Muscle of leg (tissue), 11 donors: ENCODE data around the gene CCDC148. TPM values are rescaled to one million over a fixed set of nuclear protein-coding genes. Genes with fewer than 3 reads are reported as not detected.
A peak's percentile ranks its signal among the peaks of the same experiment; 100 is the strongest.

Source experiments
- DNase-seq: peaks from one replicate; pipeline ENCODE4 v3.0.0; 2013
- H3K27ac ChIP-seq: one replicate; pipeline ENCODE4 v1.5.1; 2013; ENCODE audit warnings: mild to moderate bottlenecking, low read length, control low read depth
- H3K27me3 ChIP-seq: one replicate; pipeline ENCODE4 v1.6.1; 2013; ENCODE audit warnings: low read length; ENCODE audit not compliant: control insufficient read depth, insufficient read depth
- H3K36me3 ChIP-seq: one replicate; pipeline ENCODE4 v1.6.1; 2013; ENCODE audit warnings: low read length; ENCODE audit not compliant: control insufficient read depth, insufficient read depth
- H3K4me1 ChIP-seq: one replicate; pipeline ENCODE4 v1.6.1; 2013; ENCODE audit warnings: low read length; ENCODE audit not compliant: control insufficient read depth, insufficient read depth
- H3K4me3 ChIP-seq: one replicate; pipeline ENCODE4 v1.5.1; 2013; ENCODE audit warnings: low read length, control low read depth
- H3K9me3 ChIP-seq: replicated peaks from 2 replicates; pipeline ENCODE4 v1.6.1; 2013; ENCODE audit warnings: low read depth, low read length; ENCODE audit not compliant: control insufficient read depth
- WGBS: methylation state at CpG from one replicate; pipeline ENCODE4 v1.1.5; 2013; ENCODE audit warnings: missing lambda C conversion rate; ENCODE audit not compliant: insufficient coverage; 5-methylcytosine and 5-hydroxymethylcytosine counted together
- polyA plus RNA-seq, 8 donors: library from polyadenylated mRNA; unstranded; fragments of 120-200 nt; gene quantifications; one replicate each; pipeline versions ENCODE4 v1.2.1 to v1.2.3, GENCODE V29; 2013; ENCODE audit warnings: inconsistent platforms in 1 of 8, low replicate concordance in 1 of 8; ENCODE audit not compliant: insufficient read length in 8 of 8, insufficient read depth in 1 of 8
- total RNA-seq: library from RNA; stranded (reverse); fragments of 120-200 nt; gene quantifications from one replicate; pipeline ENCODE4 v1.2.4, GENCODE V29; 2013

CCDC148 gene
- total and polyA plus RNA-seq, 9 donors = 0.24 to 1.2 (median 0.36) TPM

GRCh38 chr2:158402665-158403064 lies 53.9 kb downstream of the CCDC148 start:
- H3K36me3 ChIP-seq = no peaks in the 10 kb centered on the region
- no peaks in the 10 kb centered on the region for H3K9me3 ChIP-seq
- no peak overlapping the region for H3K4me3 ChIP-seq
- WGBS = no CpG with 5 or more reads among the region's 2 CpGs
- no peaks in the 10 kb centered on the region for H3K27me3 ChIP-seq
- H3K27ac ChIP-seq = no peak overlapping the region
- no peaks in the 10 kb centered on the region for H3K4me1 ChIP-seq
- DNase-seq = peak; percentile 22

GRCh38 chr2:158395166-158395565 lies 61.4 kb downstream of the CCDC148 start:
- no peaks in the 10 kb centered on the region for H3K27me3 ChIP-seq
- no peak for DNase-seq
- H3K27ac ChIP-seq = no peak overlapping the region
- H3K9me3 ChIP-seq = no peaks in the 10 kb centered on the region
- no peaks in the 10 kb centered on the region for H3K36me3 ChIP-seq
- no peaks in the 10 kb centered on the region for H3K4me1 ChIP-seq
- no peak overlapping the region for H3K4me3 ChIP-seq
- no CpG with 5 or more reads among the region's 1 CpG for WGBS

GRCh38 chr2:158394453-158394852 lies 62.1 kb downstream of the CCDC148 start:
- no peaks in the 10 kb centered on the region for H3K4me1 ChIP-seq
- H3K27ac ChIP-seq = no peak overlapping the region
- H3K4me3 ChIP-seq = no peak overlapping the region
- H3K9me3 ChIP-seq = no peaks in the 10 kb centered on the region
- no peaks in the 10 kb centered on the region for H3K36me3 ChIP-seq
- no CpG with 5 or more reads among the region's 1 CpG for WGBS
- DNase-seq = no peak
- H3K27me3 ChIP-seq = no peaks in the 10 kb centered on the region

- no peak overlapping the region for H3K27ac ChIP-seq
- no CpG with 5 or more reads among the region's 1 CpG for WGBS
- H3K36me3 ChIP-seq = no peaks in the 10 kb centered on the region
- no peak overlapping the region for H3K4me3 ChIP-seq
- DNase-seq = no peak
- no peaks in the 10 kb centered on the region for H3K4me1 ChIP-seq
- no peaks in the 10 kb centered on the region for H3K27me3 ChIP-seq
- no peaks in the 10 kb centered on the region for H3K9me3 ChIP-seq
Measured at GRCh38 chr2:158393886-158394285, 62.7 kb downstream of the CCDC148 start.

GRCh38 chr2:158392687-158393086 lies 63.9 kb downstream of the CCDC148 start:
- H3K4me1 ChIP-seq = no peaks in the 10 kb centered on the region
- no peak for DNase-seq
- no CpG with 5 or more reads among the region's 1 CpG for WGBS
- H3K4me3 ChIP-seq = no peak overlapping the region
- H3K36me3 ChIP-seq = no peaks in the 10 kb centered on the region
- no peak overlapping the region for H3K27ac ChIP-seq
- no peaks in the 10 kb centered on the region for H3K9me3 ChIP-seq
- H3K27me3 ChIP-seq = no peaks in the 10 kb centered on the region

- Histone ChIP-seq H3K4me1 (no peaks in the 10 kb centered on the region), H3K9me3 (no peaks in the 10 kb centered on the region), H3K4me3 (no peak overlapping the region), H3K36me3 (no peaks in the 10 kb centered on the region), H3K27me3 (no peaks in the 10 kb centered on the region), H3K27ac (no peak overlapping the region)
- no CpG with 5 or more reads among the region's 2 CpGs for WGBS
- no peak for DNase-seq
Measured at GRCh38 chr2:158391876-158392275, 64.7 kb downstream of the CCDC148 start.

- Histone ChIP-seq H3K9me3 (no peaks in the 10 kb centered on the region), H3K4me3 (no peak overlapping the region), H3K4me1 (no peaks in the 10 kb centered on the region), H3K27me3 (no peaks in the 10 kb centered on the region), H3K36me3 (no peaks in the 10 kb centered on the region), H3K27ac (no peak overlapping the region)
- no peak for DNase-seq
Measured at GRCh38 chr2:158391361-158391760, 65.2 kb downstream of the CCDC148 start.

GRCh38 chr2:158388159-158388558 lies 68.4 kb downstream of the CCDC148 start:
- H3K4me1 ChIP-seq = no peaks in the 10 kb centered on the region
- no peak for DNase-seq
- H3K4me3 ChIP-seq = no peak overlapping the region
- no peaks in the 10 kb centered on the region for H3K9me3 ChIP-seq
- no peak overlapping the region for H3K27ac ChIP-seq
- H3K27me3 ChIP-seq = no peaks in the 10 kb centered on the region
- no CpG with 5 or more reads among the region's 1 CpG for WGBS
- H3K36me3 ChIP-seq = no peaks in the 10 kb centered on the region

- Histone ChIP-seq H3K27ac (no peak overlapping the region), H3K36me3 (no peaks in the 10 kb centered on the region), H3K9me3 (no peaks in the 10 kb centered on the region), H3K27me3 (no peaks in the 10 kb centered on the region), H3K4me3 (no peak overlapping the region), H3K4me1 (no peaks in the 10 kb centered on the region)
- DNase-seq = no peak
Measured at GRCh38 chr2:158385646-158386045, 70.9 kb downstream of the CCDC148 start.

GRCh38 chr2:158381978-158382377 lies 74.6 kb downstream of the CCDC148 start:
- Histone ChIP-seq H3K27me3 (no peaks in the 10 kb centered on the region), H3K4me3 (no peak overlapping the region), H3K9me3 (no peaks in the 10 kb centered on the region), H3K36me3 (no peaks in the 10 kb centered on the region), H3K4me1 (no peaks in the 10 kb centered on the region), H3K27ac (no peak overlapping the region)
- WGBS = no CpG with 5 or more reads among the region's 3 CpGs
- DNase-seq = no peak

- H3K36me3 ChIP-seq = no peaks in the 10 kb centered on the region
- no peaks in the 10 kb centered on the region for H3K27me3 ChIP-seq
- DNase-seq = no peak
- H3K4me3 ChIP-seq = no peak overlapping the region
- no peak overlapping the region for H3K27ac ChIP-seq
- no CpG with 5 or more reads among the region's 3 CpGs for WGBS
- no peaks in the 10 kb centered on the region for H3K4me1 ChIP-seq
- H3K9me3 ChIP-seq = no peaks in the 10 kb centered on the region
Measured at GRCh38 chr2:158381205-158381604, 75.3 kb downstream of the CCDC148 start.
